GM04504 (cell line): ENCODE data around the gene CST9.

Experiments
- DNase-seq: peaks from one replicate; pipeline ENCODE4 v3.0.0-alpha.2; 2012; ENCODE audit warnings: low read depth

CST9 gene, protein sequence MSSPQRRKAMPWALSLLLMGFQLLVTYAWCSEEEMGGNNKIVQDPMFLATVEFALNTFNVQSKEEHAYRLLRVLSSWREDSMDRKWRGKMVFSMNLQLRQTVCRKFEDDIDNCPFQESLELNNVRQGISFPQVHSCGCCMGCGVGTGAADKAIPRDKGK

DNA sequence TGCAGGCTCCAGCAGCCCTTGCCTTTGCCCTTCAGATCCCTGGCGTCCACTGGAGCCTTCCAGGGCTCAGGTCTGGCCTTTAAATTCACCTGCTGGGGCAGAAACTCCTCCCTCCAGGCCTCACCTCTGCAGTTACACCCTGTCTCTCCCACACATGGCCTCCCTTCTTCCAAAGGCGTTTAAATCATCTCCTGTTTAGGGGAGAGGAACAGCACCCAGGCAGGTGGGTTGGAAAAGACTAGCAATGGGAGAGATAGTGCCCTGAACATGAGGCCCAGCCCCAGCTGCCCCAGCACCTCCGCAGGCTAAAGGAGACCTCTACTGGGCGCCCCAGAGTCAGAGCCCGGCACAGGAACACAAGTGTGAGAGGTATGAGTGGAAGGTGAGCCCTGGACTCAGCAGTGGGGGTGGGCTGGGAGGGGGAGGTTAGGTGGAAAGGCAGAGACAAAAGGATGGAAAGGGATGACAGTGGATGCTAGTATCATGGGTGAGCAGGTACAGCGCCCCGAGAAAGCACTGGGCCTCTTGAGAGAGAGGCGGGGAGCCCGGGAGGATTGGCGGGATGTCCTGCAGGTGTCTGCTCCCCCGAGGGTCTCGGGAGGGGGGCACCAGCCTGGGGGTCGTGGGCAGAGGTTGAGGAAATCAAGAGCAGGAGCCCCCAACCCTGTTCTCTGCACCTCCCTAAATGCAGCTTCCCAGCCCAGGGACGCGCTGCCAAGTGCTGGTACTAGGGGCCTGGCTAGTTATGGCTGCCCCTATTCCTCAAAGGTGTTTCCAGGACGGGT, at the start of gene CST9:
Gene CST9 (minus strand): TSS at position 51 of the 785 bp plus-strand sequence. CDS start 53 bp downstream, outside the sequence.
- DNase-seq, result no peak

DNA sequence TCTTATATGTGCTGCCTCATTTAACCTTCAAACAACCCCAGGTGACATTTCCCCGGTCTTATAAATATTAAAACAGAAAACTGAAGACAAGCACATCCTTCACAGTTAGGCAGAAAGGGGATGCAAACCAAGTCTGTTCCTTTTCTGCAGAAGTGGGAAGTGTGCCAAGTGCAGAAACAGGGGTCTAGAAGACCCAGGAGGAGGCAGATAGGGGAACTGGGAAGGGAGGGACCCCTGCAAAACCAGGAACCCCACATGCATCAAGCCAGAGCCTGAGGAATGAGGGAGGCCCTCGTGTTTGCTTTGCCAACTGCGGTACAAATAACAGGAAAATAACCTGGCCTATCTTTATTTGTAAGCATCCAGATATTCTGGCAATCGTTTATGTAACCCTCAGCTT, 49.0 kb upstream of the CST9 start:
- DNase-seq, result no peak

DNA sequence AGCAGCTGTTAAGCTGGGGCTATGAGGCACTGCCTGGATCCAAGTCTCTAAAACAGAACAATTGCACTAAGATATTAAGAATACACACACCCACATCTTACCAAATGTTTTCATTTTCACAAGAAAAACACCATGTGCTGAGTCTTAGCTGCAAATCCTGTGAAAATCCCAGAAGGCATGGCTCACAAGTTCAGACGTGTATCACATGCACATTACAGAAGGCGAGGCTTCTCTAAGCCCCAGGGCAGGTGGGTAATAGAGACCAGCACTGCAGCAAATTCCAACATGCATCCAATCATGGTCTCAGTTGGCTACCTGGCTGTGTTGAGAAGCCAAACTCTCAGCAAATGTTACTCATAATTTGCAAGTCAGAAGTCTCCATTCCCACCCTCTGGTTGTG, 48.3 kb upstream of the CST9 start:
- DNase-seq, result no peak

DNA sequence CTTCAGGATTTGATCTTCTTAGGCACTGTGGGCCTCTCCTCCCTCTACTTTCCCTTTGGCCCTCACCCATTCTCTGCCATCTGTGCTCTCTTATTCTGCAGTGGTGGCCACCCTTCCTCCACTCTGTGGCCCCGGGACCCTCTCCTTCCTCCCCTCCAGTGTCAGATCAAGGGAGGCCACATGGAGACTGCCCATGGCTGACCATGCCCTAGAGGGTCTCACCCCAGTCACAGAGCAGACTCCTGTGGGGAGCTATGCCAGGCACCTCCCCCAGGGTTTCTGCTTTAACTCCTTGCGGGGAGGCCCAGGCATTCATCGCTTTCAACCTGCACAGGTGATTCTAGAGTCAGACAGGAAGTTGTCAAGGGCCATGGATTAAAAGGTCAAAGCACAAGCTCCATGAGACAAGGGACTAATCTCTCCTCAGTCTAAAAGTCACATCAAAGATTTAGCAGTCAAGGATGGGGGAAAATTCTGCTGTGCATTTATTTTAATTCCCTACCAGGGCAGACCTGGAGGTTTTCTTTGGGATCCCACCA, 47.8 kb upstream of the CST9 start:
- no peak for DNase-seq

DNA sequence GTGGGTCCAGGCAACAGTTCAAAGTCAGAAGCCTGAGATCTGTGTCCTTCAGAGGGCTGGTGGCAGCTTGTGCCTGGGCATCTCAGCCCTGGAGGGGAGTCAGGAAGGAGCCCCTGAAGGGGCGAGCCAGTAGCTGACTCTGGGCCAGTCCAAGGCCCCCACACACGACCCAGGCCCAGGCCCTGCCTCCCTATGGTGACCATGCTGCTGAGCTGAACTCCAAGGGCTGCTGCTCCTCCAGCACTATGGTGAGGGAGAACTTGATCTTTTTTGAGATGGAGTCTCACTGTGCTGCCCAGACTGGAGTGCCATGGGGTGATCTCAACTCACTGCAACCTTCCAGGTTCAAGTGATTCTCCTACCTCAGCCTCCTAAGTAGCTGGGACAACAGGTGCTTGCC, 47.2 kb upstream of the CST9 start:
- DNase-seq, result no peak

DNA sequence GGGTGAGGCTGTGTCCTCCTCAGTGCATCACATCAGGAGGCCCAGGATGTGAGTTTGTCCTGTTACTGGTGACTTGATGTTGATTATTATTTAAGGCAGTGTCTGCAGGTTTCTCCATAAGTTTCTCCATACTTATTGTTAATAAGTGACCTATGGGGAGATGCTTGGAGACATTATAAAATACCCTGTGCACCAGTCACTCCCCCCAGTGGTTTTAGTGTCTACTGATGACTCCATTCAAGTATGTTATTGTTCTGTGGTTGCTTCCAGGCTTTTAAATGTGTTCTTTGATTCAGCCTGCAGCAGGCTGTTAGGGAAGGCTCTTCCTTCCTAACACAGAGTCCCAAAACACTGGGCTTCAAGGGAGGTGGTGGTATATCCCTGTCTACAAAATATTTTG, 46.7 kb upstream of the CST9 start:
- DNase-seq, result no peak

DNA sequence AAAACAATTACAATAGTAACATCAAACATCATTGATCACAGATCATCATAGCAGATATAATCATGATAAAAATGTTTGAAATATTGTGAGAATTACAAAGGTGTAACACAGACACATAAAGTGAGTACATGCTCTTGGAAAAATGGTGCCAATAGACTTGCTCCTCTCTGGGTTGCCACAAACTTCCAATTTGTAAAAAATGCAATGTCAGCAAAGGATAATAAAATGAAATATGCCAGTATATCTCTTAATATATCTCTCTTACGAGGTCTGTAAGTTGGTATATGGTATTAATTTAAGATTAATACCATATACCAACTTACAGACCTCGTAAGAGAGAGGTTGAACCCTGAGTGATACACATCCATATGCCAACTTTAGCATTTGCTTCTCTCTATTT, 45.4 kb upstream of the CST9 start:
- DNase-seq, result no peak

DNA sequence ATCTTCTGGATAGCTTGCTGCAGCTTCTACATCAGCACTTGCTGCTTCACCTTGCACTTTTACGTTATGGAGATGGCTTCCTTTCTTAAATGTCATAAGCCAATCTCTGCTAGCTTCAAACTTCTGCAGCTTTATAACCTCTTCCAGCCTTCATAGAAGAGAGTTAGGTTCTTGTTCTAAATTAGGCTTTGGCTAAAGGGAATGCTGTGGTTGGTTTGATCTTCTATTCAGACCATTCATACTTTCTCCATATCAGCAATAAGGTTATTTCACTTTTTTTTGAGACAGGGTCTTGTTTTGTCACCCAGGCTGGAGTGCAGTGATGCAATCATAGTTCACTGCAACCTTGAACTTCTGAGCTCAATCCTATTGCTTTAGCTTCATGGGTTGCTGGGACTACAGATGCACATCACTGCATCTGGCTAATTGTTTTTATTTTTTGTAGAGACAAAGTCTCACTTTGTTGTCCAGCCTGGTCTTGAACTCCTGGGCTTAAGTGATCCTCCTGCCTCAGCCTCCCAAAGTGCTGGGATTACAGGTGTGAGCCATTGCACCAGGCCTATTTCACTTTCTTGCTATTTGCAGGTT, 44.2 kb upstream of the CST9 start:
- DNase-seq, result no peak

DNA sequence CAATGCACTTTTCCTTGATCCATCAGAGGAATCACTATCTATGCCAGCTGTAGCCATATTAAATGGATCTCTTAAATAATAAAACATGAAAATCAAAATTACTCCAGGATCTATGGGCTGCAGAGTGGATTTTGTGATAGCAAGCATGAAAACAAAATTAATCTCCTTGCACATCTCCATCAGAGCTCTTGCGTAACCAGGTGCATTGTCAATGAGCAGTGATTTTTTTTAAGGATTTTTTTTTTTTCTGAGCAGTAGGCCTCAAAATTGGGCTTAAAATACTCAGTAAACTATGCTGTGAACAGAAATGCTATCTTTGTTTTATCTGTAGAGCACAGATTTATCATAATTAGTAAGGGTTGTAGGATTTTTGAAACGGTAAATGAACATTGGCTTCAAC, 43.5 kb upstream of the CST9 start:
- no peak for DNase-seq

DNA sequence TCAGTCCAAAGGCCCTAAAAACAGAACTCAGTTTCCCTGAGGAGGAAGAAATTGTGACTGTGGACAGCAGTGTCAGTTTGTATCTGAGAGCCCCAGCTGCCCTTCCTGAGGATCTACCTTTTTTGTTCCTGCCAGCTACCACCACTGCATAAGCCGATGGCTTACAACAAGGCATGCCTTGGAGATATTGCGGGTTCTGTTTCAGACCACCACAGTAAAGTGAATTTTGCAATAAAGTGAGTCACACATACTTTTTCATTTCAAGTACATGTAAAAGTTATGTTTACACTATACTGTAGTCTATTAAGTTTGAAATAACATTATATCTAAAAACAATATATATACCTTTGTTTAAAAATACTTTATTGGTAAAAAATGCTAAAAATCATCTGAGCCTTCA, 41.6 kb upstream of the CST9 start:
- DNase-seq, result no peak

DNA sequence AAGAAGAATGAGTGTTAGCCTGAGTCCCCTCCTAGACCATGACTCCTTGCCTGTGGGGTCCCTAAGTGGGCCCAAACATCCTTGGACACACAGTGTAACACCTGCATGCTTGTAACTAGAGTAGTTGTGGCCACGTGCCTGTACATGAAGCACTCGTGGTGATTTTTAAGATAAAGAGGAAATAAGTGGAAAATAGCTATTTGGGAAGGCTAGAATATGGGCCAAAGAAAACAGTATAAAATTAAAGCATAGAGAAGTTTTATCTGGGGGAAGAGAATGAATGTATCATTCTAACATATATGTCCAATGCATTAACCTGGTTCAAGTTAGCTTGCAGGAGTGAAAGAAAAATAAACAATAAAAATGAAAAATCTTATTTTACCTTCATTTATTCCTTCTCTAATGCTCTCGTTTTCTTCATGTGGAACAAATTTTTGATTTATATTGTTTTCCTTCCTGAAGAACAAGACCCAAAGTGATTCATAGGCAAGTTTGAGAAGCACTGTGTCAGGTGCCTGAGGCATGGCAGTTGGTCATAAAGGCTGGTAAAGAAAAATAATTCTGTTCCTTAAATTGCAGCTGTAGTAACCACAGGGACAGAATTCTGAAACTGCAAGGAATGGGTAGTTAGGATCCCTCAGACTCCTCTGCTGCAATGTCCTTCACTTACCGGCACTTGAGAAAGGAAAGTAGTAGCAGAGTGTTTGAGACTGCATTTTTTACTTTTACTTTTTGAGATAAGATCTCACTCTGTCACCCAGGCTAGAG, 40.6 kb upstream of the CST9 start:
- no peak for DNase-seq

DNA sequence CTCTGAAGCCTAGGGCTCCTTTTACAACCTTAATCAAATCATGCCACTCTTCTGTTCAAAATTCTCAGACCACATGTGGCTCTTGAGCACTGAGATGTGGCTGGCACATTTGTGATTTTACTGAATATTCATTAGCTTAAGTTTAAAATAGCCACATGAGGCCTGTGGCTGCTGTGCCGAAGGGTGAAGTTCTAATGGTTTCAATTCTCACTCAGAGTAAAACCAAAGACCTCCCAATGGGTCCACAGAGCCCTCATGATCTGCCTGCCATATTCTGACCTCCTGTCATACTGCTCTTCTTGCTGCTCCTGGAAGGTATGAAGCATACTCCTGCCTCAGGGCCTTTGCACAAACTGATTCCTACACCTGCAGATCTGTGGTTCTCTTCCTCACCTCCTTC, 39.9 kb upstream of the CST9 start:
- no peak for DNase-seq

DNA sequence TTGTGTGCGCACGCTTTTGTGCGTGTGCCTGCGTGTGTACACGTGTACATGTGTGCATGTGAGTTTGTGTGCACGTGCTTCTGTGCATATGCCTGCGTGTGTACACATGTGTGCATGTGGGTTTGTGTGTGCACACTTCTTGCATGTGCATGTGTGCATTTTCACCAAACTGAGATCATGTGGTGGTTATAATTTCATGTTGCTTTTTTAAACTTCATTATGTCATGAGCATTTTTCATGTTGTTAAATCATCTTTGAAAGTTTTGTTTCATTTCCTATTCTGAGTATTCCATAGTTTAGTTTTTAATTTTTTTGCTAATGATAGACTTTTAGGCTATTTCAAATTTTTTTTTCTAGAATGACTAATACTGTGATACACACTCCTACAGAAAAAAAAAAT, 38.4 kb upstream of the CST9 start:
- DNase-seq, result no peak

DNA sequence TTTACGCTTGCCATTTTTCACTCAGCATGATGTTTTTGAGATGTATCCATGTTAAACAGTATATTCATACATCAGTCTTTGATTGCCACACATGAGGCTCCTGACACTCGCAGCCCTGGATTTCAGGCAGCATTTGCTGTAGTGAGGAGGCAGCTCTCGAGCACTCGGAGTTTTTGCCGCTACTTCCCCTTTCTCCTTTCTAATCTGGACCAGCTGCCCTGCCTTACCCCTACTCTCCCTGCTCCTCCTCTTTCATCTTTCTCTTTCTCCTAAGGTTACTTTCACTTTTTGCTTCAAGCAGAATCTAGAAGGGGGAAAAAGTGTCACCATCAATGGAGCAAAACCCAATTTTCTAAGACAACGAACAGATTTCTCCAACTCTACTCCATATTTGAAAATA, 37.9 kb upstream of the CST9 start:
- no peak for DNase-seq

DNA sequence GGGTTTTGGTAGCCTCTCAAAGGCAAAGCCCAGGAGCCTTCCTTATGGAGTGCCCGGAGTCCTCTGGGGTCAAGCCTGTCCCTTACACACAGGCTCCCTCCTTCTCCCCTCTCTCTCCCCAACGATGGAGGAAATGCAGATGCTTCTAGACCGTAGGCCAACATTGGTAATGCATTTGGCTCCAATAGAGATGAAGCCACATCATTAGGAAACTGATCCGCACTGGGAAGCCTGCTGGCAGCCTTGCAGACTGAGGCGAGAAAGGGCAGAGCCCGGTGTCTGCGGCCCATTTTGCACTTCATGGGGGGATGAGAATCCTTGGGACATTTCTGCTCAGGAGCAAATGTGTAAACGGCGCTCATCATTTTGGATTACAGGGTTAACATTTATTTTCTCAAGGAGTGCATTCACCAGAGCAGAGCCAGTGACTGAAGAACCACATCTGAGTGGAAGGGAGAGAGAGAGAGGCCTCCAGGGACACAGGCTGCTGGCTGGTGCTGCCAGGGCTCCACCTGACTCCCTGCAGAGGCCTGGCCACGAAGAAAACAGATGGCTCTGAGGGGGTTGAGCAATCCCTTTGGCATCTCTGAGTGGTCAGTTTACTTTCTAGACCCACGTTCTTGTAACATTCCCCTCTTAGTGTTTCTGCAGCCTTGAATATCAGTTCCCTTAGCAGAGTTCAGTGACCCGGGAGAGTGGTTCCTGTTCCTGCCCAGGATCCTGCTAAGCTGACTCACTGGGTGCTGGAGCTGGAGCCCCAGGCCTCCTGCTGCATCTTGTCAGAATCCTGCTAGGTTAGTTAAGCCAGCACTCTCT, 36.4 kb upstream of the CST9 start:
- no peak for DNase-seq

DNA sequence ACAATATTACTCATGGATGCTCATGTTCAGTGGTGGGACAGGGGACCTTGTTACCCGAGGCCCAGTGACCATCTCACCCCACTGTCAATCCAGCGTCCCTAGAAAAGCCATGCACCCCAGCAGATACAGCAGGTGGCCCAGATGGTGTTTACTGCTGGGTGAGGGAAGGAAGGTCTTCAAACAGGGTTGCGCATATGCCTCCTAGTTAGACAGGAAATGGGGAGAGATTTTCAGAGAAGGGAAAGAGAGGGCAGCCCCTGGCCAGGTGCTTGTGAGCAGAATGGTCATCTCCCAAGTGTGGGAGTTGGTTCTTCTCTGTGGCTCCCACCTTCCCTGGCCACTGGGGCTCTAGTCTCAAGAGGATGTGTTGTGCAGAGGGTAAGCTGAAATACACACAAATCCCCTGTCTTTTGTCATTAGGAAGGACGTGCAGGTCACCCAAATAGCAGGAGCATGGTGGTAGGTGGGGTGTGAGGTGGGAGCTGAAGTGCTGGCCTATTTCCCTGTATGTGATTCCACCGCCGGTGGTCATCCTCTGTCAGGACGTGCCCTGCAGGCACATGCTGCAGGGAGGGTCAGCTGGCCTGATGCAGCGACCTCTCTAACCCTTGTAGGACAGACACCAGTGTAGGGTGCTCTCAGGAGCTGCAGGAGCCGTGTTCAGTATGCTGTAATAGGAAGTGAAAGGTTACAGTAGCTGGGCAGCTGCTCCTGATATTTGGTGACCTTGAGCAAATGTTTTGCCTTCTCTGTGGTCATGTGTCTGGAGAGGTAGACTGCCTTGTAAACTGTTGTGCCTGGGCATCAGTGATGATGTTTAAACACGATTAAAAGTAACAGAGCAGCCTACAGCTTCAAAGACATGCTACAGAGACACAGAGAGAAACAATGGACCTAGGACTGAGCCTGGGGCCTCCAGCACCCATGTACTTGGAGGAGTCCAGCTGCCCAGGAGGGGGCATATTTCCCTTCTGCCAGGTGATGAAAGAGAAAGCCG, 35.3 kb upstream of the CST9 start:
- no peak for DNase-seq

DNA sequence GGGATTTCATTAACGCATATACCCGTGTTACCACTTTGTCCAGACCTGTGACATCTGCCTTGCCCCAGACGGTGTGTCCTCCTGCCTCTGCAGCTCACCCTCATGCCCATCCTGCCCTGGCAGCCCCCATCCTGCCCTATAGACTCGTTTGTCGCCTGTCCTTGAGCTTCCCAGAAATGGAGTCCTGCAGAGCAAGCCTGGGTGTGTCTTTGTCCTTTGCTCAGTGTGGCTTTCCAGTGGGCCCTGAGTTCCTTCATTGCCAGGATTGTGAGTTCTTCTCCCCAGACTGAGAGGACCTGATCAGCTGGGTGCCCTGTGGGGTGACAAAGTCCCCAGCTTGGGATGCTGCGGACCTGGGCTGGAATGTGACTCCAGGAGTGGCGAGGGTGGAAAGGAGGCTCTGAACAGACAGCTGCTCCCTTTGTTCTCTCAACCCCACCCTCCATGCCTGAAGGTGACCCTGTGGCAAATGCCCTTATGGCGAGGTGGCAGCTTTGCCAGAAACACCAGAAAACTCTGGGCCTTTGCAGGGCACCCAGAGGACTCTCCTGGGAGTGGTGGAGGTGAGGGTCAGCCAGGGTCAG, 34.4 kb upstream of the CST9 start:
- DNase-seq, result no peak

DNA sequence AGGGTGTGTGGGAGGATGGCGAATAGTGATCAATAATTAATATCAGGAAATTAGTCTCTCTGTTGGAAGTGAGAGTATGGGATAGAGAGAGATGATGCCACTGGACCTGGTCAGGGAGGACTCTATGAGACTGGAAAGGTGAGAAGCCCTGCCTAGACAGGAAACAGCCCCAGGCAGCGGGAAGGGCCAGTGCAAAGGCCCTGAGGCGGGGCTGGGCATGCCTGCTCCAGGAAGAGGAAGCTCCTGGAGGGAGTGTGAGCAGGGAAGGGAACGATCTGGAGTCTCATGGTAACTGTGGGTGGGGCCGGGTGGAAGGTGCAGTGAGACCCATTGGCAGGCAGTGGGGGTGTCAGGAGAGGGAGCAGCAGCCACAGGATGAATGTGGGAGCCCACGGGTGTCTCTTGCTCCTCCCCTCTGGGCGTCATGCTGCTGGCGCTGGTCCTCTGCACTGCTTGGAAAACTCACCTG, 33.8 kb upstream of the CST9 start:
- DNase-seq, result no peak

DNA sequence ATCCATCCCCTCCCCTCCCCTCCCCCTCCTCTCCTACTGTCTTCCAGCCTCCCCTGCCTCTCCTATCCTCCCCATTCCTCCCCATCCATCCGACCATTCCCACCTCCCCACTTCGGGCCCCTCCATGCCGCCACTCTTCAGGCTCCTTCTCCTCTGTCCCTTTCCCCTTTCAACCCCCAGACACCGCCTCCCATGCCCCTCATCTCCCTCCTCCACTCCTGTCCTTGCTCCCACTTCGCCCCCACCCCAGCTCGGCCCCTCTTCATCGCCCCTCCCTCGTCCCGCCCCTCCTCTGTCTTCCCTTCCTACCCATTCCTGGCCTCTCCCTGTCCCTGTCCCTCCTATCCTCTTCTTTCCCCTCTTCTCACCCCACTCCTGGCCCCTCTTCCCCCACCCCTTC, 32.6 kb upstream of the CST9 start:
- DNase-seq, result no peak
